IPS-15b (cell line): ENCODE measurements around the gene KPNA1.

Experiments used
- H3K27me3 ChIP-seq: one replicate; pipeline ENCODE4 v1.6.1; 2013; ENCODE audit warnings: low read length; ENCODE audit not compliant: control insufficient read depth, insufficient read depth
- H3K36me3 ChIP-seq: one replicate; pipeline ENCODE4 v1.6.1; 2013; ENCODE audit warnings: low read length; ENCODE audit not compliant: control insufficient read depth, insufficient read depth
- H3K4me1 ChIP-seq: one replicate; pipeline ENCODE4 v1.6.1; 2013; ENCODE audit warnings: mild to moderate bottlenecking, low read length; ENCODE audit not compliant: control insufficient read depth, insufficient read depth
- H3K4me3 ChIP-seq: one replicate; pipeline ENCODE4 v1.5.1; 2013; ENCODE audit warnings: low read depth, low read length
- H3K9ac ChIP-seq: one replicate; pipeline ENCODE4 v1.6.1; 2013; ENCODE audit warnings: low read depth, mild to moderate bottlenecking, low read length
- H3K9me3 ChIP-seq: one replicate; pipeline ENCODE4 v1.6.1; 2013; ENCODE audit warnings: mild to moderate bottlenecking, low read length; ENCODE audit not compliant: control insufficient read depth, insufficient read depth

The KPNA1 gene

DNA sequence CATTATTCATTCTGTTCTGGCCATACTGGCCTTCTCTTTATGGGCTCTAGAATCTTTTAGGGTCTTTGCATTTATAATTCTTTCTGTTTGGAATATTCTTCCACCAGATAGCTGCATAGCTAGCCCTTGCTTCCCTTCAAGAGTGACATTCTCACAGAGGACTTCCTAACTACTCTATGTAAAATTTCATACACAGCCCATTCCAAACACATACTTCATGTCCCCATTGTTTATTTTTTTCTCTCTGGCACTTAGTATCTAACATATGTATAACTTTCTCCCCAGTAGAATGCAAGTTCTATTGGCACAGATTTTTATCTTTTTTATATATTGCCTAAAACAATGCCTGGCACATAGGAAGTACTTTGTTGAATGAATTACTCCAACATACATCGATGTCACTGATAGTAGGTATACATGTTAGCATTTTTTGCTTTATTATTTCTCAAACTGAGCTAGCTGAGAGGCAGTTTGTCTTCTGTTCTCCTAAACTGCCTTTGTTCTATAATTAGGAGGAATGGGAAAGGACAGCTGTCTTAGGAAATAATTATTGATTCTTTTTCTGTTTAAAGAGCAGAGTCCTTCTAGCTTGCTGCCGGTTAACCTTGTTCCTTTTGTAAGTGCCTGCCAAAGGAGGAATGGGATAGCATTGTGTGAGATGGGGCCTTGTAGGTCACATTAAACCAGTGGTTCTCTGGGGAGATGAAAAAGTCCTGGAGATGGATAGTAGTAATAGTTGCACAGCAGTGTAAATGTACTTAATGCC, 122.9 kb downstream of the KPNA1 start:
- Histone ChIP-seq H3K4me1 (no peaks in the 10 kb centered on the region), H3K27me3 (no peaks in the 10 kb centered on the region), H3K9me3 (no peaks in the 10 kb centered on the region), H3K9ac (no peak overlapping the region), H3K36me3 (no peaks in the 10 kb centered on the region), H3K4me3 (no peak overlapping the region)

- H3K4me3 ChIP-seq, result no peak overlapping the region
- H3K4me1 ChIP-seq, result no peaks in the 10 kb centered on the region
- no peaks in the 10 kb centered on the region for H3K9me3 ChIP-seq
- H3K9ac ChIP-seq, result no peak overlapping the region
- H3K36me3 ChIP-seq, result no peaks in the 10 kb centered on the region
- no peaks in the 10 kb centered on the region for H3K27me3 ChIP-seq
These were observed 124.1 kb downstream of the KPNA1 start for GRCh38 chr3:122390665-122391064.

DNA sequence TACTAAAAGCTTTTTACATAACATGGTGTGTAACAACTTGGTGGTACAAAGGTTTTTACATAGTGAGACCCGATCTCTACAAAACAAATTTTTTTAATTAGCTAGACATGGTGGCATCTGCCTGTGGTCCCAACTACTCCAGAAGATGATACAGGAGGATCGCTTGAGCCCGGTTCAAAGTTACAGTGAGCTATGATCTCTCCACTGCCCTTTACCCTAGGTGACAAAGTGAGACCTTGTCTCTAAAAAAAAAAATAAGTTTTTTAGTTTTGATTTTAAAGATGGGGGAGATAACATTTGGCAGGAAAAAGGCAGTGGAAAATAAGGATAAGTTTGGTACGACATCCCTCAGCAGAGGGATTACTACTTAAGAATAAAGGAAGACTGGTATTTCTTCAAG, 124.8 kb downstream of the KPNA1 start:
- H3K9ac ChIP-seq, result no peak overlapping the region
- no peaks in the 10 kb centered on the region for H3K36me3 ChIP-seq
- H3K4me3 ChIP-seq, result no peak overlapping the region
- no peaks in the 10 kb centered on the region for H3K27me3 ChIP-seq
- H3K9me3 ChIP-seq, result no peaks in the 10 kb centered on the region
- H3K4me1 ChIP-seq, result no peaks in the 10 kb centered on the region

DNA sequence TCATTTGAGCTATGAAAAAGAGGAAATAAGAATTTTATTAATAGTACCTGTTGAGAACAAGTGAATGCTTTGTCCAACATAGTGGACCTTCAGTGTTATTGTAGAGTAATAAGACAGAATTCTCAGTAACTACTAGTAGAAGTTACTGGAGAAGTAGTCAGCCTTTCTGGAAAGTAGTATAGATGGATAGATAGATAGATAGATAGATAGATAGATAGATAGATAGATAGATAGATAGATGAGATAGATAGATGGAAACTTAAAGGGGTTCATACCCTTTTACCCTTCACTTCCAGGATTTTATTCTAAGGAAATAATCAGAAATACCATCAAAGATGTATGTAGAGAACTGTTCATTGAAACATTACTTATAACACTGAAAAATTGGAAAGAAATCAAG, 125.5 kb downstream of the KPNA1 start:
- no peaks in the 10 kb centered on the region for H3K27me3 ChIP-seq
- no peak overlapping the region for H3K9ac ChIP-seq
- no peaks in the 10 kb centered on the region for H3K36me3 ChIP-seq
- no peaks in the 10 kb centered on the region for H3K4me1 ChIP-seq
- no peaks in the 10 kb centered on the region for H3K9me3 ChIP-seq
- H3K4me3 ChIP-seq, result no peak overlapping the region

- Histone ChIP-seq H3K36me3 (no peaks in the 10 kb centered on the region), H3K9me3 (no peaks in the 10 kb centered on the region), H3K4me3 (no peak overlapping the region), H3K4me1 (no peaks in the 10 kb centered on the region), H3K9ac (no peak overlapping the region), H3K27me3 (no peaks in the 10 kb centered on the region)
These were observed 127.0 kb downstream of the KPNA1 start for GRCh38 chr3:122387709-122388108.

GRCh38 chr3:122383771-122384697, 130.7 kb downstream of the KPNA1 start, which contains the start of gene FAM162A:
FAM162A (plus strand) TSS chr3:122384182; CDS start chr3:122384266, 84 bp downstream.
- Histone ChIP-seq H3K36me3 (no peaks in the 10 kb centered on the region), H3K4me3 (peak within 1 kb of the TSS; percentile 92), H3K9ac (peak within 1 kb of the TSS; percentile 86), H3K4me1 (no peaks in the 10 kb centered on the region), H3K27me3 (no peaks in the 10 kb centered on the region), H3K9me3 (no peaks in the 10 kb centered on the region)

DNA sequence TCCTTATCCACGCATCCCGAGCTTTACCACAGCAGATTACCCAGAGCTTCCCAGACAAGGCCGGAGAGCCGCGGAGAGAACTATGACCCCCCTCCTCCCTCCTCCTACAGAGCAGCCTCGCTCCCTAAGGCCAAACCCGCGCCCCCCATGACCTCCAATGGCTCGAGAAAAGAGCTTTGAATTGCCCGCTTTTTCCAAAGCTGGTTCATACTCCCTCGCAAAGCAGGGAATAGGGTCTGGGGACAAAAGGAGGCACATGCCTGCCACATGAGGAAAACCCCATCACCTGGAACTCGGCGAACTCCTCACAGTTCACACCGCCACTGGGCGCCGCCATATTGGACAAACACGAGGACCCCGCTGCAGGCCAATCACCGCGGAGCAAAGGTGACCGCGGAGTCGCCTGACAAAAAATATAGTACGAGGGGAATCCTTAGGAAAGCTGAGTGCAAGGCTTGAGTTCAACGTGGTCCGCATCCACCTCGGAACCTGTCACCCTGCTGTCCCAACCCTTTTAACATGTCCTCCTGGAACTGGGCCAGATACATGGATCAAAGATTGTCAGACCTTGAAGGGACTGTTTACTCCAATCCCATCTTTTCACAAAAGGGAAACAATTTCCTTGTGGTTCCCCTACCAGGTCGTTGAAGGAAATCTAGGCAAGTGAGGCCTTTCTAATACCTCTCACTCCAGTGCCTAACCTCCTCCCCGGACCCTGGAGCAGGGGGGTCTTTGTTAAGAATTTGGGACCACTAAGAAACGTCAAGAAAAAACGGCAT, 131.7 kb downstream of the KPNA1 start, which contains the start of gene MIX23:
MIX23 (minus strand) TSS at position 344 of the 779 bp plus-strand sequence; CDS start at position 337, 7 bp downstream.
- H3K27me3 ChIP-seq, result no peaks in the 10 kb centered on the region

DNA sequence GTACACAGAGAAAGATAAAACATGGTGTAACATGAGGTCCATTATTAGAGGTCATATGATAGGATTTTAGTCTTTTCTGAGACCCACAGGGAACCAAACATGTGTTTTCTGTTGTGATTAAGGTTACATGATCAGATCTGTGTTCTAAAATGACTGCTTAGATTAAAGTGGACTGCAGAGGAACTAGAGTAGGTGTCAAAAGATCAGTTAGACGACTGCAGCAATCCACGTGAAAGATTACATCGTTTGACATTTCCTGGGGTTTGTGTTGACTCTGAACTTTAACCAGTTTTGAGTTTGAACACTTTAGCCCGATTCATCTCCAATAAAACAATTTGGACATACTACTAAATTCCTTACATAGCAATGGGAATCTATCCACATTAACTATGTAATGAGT, 136.8 kb downstream of the KPNA1 start:
- no peaks in the 10 kb centered on the region for H3K27me3 ChIP-seq
- H3K9ac ChIP-seq, result no peak overlapping the region
- H3K36me3 ChIP-seq, result no peaks in the 10 kb centered on the region
- no peaks in the 10 kb centered on the region for H3K9me3 ChIP-seq
- H3K4me1 ChIP-seq, result no peaks in the 10 kb centered on the region
- H3K4me3 ChIP-seq, result no peak overlapping the region

More for the DNA sequence above, 131.7 kb downstream of the KPNA1 start, which contains the start of gene MIX23:
- H3K36me3 ChIP-seq, result no peaks in the 10 kb centered on the region
- H3K4me1 ChIP-seq, result no peaks in the 10 kb centered on the region
- no peaks in the 10 kb centered on the region for H3K9me3 ChIP-seq
- H3K9ac ChIP-seq, result peak within 1 kb of the TSS; percentile 86
- peak within 1 kb of the TSS; percentile 92 for H3K4me3 ChIP-seq

GRCh38 chr3:122374034-122374433, 140.7 kb downstream of the KPNA1 start:
- Histone ChIP-seq H3K36me3 (peaks cover 2% of the 10 kb centered on the region), H3K9me3 (no peaks in the 10 kb centered on the region), H3K27me3 (no peaks in the 10 kb centered on the region), H3K4me1 (no peaks in the 10 kb centered on the region), H3K4me3 (no peak overlapping the region), H3K9ac (no peak overlapping the region)
